Immature natural killer cell (primary cell): ENCODE measurements around the gene LRRC2. TPM values are rescaled to one million over a fixed set of nuclear protein-coding genes. Genes with fewer than 3 reads are reported as not detected.
"Not testable (repeated sequence)": the region's sequence is repeated elsewhere in the genome, so short reads cannot be mapped to it uniquely, and the experiment has no call there.

ENCODE experiments used
- DNase-seq, 3 donors: peaks; one replicate each; pipeline ENCODE4 v3.0.0; 2022; ENCODE audit warnings: mixed read lengths in 1 of 3
- H3K27ac Mint-ChIP-seq, 6 donors: one replicate each; pipeline ENCODE4 v1.8.0; 2020; ENCODE audit warnings: mixed read lengths in 6 of 6, mild to moderate bottlenecking in 5 of 6, inconsistent platforms in 4 of 6, moderate library complexity in 3 of 6
- H3K27me3 Mint-ChIP-seq, 3 donors: one replicate each; pipeline ENCODE4 v1.8.0; 2020 to 2021; ENCODE audit warnings: low read depth in 3 of 3, mild to moderate bottlenecking in 3 of 3, mixed read lengths in 3 of 3, moderate library complexity in 3 of 3, inconsistent platforms in 1 of 3
- H3K36me3 Mint-ChIP-seq, 3 donors: one replicate each; pipeline ENCODE4 v1.8.0; 2020; ENCODE audit warnings: mixed read lengths in 3 of 3, inconsistent platforms in 2 of 3, mild to moderate bottlenecking in 2 of 3
- H3K4me1 Mint-ChIP-seq, 2 donors: one replicate each; pipeline ENCODE4 v1.8.0; 2020; ENCODE audit warnings: inconsistent platforms in 2 of 2, mild to moderate bottlenecking in 2 of 2, mixed read lengths in 2 of 2, moderate library complexity in 1 of 2
- H3K4me3 Mint-ChIP-seq, 5 donors: one replicate each; pipeline ENCODE4 v1.8.0; 2020; ENCODE audit warnings: mild to moderate bottlenecking in 5 of 5, mixed read lengths in 5 of 5, inconsistent platforms in 3 of 5, moderate library complexity in 3 of 5
- H3K9me3 Mint-ChIP-seq, 6 donors: one replicate each; pipeline ENCODE4 v1.8.0; 2020; ENCODE audit warnings: mild to moderate bottlenecking in 6 of 6, mixed read lengths in 6 of 6, inconsistent platforms in 4 of 6, moderate library complexity in 3 of 6
- polyA plus RNA-seq, 3 donors: library from polyadenylated mRNA; unstranded; fragments of 300-500 nt; fragmentation: Illumina TruSeq; gene quantifications; one replicate each; pipeline ENCODE4 v1.2.3, GENCODE V29; 2021

The LRRC2 gene
- polyA plus RNA-seq, 3 donors from 2014 or later, result not detected

GRCh38 chr3:46503200-46503874 is 62.8 kb downstream of the LRRC2 start:
- Mint-ChIP-seq H3K4me3 (no peak overlapping the region), H3K27ac (no peak overlapping the region)
- DNase-seq, result no peak

DNA sequence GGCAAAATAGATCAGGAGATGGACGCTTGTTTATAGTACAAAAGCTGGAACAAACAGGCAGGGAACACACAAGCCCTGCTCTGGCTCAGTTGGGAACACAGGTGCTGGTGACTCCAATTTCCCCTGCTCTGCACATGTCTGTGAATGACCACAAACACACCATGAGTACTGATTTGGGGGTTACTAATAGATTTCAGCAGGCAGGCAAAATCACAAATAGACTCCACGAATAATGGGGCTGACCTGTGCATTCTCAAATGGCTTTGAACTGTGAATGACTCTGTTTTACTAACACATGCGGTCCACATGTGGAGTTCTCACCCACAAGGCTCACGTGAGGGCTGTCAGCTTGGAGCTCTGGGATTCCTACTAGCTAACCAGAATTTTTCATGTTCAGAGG is 64.4 kb downstream of the LRRC2 start:
- no peak for DNase-seq
- Mint-ChIP-seq H3K36me3 (no peaks in the 10 kb centered on the region), H3K4me3 (no peak overlapping the region), H3K9me3 (no peaks in the 10 kb centered on the region), H3K4me1 (peaks cover 0 to 2% of the 10 kb centered on the region in 2 donors), H3K27me3 (peaks cover 1 to 6% (median 2%) of the 10 kb centered on the region in 3 donors), H3K27ac (no peak overlapping the region)

More at GRCh38 chr3:46503200-46503874, 62.8 kb downstream of the LRRC2 start:
- H3K27me3 Mint-ChIP-seq, result peaks cover 1 to 10% (median 4%) of the 10 kb centered on the region in 3 donors
- H3K9me3 Mint-ChIP-seq, result no peaks in the 10 kb centered on the region
- H3K4me1 Mint-ChIP-seq, result peaks cover 0 to 2% of the 10 kb centered on the region in 2 donors
- H3K36me3 Mint-ChIP-seq, result no peaks in the 10 kb centered on the region

DNA sequence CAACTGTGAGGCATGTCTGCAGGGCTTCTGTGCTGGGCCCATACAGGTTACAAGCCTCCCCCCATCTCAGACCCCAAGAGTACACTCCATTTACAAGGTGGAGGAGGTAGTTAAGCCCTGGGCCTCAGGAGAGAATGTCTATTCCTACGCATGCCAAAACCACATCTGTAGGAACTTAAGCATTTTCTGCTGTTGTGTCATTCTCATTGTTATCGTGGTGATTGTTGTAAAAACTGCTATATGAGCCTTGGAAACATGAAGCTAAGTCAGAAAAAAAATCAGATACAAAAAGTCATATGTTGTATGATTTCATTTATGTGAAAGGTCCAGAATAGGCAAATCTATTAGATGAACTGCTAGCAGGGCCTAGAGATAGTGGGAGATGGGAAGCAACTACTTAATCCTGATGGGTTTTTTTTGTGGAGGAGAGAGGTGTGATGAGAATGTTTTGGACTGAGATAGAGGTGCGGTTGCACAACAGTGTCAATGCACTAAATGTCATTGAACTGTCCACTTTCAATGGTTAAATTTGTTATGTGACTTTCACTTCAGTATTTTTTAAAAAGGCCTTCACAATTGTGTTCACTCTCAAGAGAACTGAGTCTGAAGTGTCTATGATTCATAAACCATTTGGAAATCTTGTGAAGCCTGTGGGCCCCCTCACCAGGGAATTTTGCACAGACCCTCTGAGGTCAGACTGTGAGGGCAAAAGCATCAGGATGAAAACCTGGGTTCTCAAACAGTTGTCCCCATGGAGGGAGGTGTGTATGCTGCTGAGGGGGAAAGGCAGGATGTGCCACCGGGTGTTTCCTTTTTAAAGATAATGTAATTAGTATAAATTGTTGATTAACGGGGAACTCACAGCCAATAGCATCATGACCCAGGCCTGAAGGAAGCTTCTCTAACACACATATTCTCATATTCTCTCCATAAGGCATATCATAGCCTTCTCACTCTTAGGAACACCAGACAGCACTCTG is 65.2 kb downstream of the LRRC2 start:
- Mint-ChIP-seq H3K4me1 (peaks cover 0 to 2% of the 10 kb centered on the region in 2 donors), H3K27ac (no peak overlapping the region), H3K27me3 (peaks cover 1 to 8% (median 3%) of the 10 kb centered on the region in 3 donors), H3K9me3 (no peaks in the 10 kb centered on the region), H3K4me3 (no peak overlapping the region), H3K36me3 (no peaks in the 10 kb centered on the region)
- no peak for DNase-seq

DNA sequence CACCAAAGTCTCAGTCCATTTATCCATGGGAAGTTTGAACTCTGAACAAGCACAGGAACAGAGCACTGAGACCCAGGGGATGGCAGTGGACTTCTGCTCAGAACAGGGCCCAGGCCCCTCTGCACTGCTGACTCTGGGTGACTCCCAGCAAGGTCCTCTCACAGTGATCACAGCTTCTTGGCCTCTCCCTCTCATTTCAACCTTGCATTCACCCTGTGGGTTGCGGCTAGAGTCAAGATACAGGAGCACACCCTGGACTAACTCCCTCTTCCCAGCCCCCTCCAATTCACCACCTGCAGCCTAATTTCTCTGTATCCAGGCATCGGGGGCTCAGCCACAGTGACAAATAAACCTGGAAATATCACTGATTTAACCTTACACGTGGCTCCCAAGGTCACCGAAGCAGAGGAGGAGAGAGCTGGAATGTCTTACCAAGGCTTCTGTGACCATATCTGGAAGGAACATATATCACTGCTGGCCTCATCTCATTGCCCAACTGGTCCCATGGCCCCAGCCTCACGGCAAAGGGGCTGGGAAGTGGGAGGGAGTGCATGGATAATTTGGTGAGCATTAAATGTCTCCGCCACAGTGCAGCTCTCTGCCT is 67.1 kb downstream of the LRRC2 start:
- Mint-ChIP-seq H3K36me3 (no peaks in the 10 kb centered on the region), H3K9me3 (no peaks in the 10 kb centered on the region), H3K4me3 (no peak overlapping the region), H3K4me1 (no peaks in the 10 kb centered on the region), H3K27me3 (peaks cover 0 to 8% (median 4%) of the 10 kb centered on the region in 3 donors), H3K27ac (no peak overlapping the region)
- DNase-seq, result no peak

- H3K4me1 Mint-ChIP-seq, result no peaks in the 10 kb centered on the region
- DNase-seq, result no peak
- H3K4me3 Mint-ChIP-seq, result no peak within 1 kb of the TSS
- no peaks in the 10 kb centered on the region for H3K9me3 Mint-ChIP-seq
- no peak within 1 kb of the TSS for H3K27ac Mint-ChIP-seq
- H3K36me3 Mint-ChIP-seq, result no peaks in the 10 kb centered on the region
- H3K27me3 Mint-ChIP-seq, result peaks cover 1 to 8% (median 2%) of the 10 kb centered on the region in 3 donors
These were observed 68.4 kb downstream of the LRRC2 start, which contains the start of gene RTP3 for GRCh38 chr3:46497556-46498265. TSS of gene RTP3 (plus strand) at chr3:46497976. CDS start at chr3:46498063, 87 bp downstream.

GRCh38 chr3:46496746-46497555 is 69.2 kb downstream of the LRRC2 start:
- DNase-seq, result peak in 2 of 3 donors; percentile 9 to 14
- Mint-ChIP-seq H3K9me3 (no peaks in the 10 kb centered on the region), H3K4me1 (no peaks in the 10 kb centered on the region), H3K27me3 (peaks cover 1 to 8% (median 2%) of the 10 kb centered on the region in 3 donors), H3K27ac (no peak overlapping the region), H3K4me3 (no peak overlapping the region), H3K36me3 (no peaks in the 10 kb centered on the region)

DNA sequence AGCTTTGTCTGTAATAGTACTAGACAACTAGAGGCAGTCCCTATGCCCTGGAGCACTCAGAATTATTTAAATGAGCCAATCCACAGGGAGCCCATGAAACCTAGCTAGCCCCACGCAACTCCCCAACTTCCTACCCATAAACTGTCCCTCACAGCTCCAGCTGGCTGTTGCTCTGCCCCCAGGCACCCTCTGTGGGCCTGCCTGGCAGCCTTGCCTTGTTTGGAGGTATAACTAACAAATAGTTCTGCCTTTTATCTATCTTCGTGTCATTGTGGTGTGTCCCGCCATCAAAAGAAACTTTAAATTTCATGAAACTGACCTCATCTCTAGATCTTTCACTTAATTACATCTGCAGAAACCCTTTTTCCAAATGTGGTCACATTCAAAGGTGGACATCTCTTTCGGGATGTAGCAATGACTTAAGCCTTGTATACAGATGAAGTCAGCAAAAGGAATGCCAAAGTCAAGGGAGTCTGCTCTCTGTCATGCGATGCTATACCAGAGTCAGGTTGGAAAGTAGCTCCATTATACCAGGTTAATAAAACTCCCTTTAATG is 70.1 kb downstream of the LRRC2 start:
- Mint-ChIP-seq H3K36me3 (no peaks in the 10 kb centered on the region), H3K27me3 (peaks cover 1 to 8% (median 2%) of the 10 kb centered on the region in 3 donors), H3K9me3 (no peaks in the 10 kb centered on the region), H3K4me1 (no peaks in the 10 kb centered on the region), H3K4me3 (no peak overlapping the region), H3K27ac (no peak overlapping the region)
- no peak for DNase-seq

GRCh38 chr3:46494491-46494890 is 71.6 kb downstream of the LRRC2 start:
- H3K36me3 Mint-ChIP-seq, H3K4me3 Mint-ChIP-seq, H3K9me3 Mint-ChIP-seq, DNase-seq, H3K4me1 Mint-ChIP-seq, H3K27ac Mint-ChIP-seq, H3K27me3 Mint-ChIP-seq: not testable (repeated sequence)

DNA sequence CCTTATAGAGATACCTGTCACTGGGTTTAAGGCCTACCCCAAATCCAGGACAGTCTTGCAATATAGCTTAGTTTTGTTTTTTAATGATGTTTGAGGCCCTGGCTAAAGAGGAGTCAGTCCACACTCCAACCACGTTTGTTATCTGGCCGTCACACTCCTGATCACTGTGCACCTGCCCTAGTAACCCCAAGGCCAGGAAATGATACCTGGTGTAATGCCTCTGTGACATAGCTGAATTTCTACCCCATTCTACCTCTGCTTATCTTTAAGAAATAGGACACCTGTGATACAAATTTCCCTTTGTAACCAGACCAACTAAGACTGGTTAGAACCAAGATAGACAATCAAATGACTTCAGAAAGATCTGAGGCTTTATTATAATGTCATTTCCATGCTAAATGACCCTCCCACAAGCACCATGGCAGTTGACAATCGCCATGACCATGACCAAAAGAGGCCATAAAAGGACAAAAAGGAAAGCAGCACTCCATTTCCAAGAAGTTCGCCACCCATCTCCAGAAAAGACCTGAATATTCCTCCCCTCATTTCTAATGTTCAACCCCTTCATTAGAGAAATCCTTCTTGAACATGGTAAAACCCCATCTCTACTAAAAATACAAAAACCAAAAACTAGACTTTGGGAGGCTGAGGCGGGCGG is 73.1 kb downstream of the LRRC2 start:
- Mint-ChIP-seq H3K9me3 (no peaks in the 10 kb centered on the region), H3K27ac (peak overlapping the region in 1 of 6 donors; percentile 3), H3K4me1 (peaks cover 9 to 11% of the 10 kb centered on the region in 2 donors), H3K4me3 (no peak overlapping the region), H3K36me3 (no peaks in the 10 kb centered on the region), H3K27me3 (peaks cover 1 to 8% (median 2%) of the 10 kb centered on the region in 3 donors)
- no peak for DNase-seq

DNA sequence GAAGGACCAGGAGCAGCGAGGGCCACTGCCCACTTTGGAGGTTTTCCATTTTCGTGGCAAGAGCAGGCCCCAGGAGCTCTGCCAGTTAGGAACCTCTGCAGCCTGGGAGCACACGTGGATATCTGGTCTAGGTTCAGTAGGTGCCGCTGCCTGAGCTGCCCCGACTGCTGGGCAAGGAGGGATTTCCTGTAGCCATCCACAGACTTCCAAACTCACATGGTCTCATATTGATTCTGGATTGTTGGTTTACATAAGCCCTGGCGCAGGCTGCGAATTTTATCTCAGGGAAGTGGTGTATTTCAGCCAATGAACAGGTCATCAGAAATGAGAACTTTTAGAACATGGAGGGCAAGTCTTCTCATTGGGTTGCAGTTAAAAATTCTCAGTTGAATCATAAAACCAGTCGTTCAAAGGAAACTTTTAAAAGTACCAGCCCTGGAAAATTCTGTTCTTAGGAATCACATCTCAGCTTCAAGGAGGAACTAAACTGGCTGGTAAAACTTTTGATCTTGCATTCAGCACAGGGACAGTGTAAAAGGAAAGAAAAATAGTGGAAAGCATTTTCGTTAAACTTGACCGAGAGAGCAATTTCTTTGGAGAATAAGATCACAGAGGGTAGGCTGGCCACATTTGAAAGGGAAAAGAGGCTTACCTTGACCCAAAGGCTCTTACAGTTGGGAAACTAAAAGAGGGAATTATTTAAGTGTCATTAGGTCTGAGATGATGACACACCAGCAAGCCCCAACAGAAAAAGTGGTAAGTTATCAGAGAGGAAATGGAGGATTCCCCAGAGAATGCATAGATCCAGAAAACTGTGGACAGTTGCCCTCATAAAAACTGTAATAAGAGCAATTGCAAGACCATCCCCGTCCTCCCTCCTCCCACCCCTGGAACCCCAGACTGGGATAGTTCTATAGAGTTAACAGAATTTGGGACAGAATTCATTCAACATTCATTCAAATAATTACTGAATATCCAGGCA is 74.7 kb downstream of the LRRC2 start:
- no peak overlapping the region for H3K4me3 Mint-ChIP-seq
- H3K27ac Mint-ChIP-seq, result no peak overlapping the region
- H3K36me3 Mint-ChIP-seq, result no peaks in the 10 kb centered on the region
- peaks cover 9 to 11% of the 10 kb centered on the region in 2 donors for H3K4me1 Mint-ChIP-seq
- DNase-seq, result no peak
- peaks cover 1 to 4% (median 3%) of the 10 kb centered on the region in 3 donors for H3K27me3 Mint-ChIP-seq
- H3K9me3 Mint-ChIP-seq, result no peaks in the 10 kb centered on the region

DNA sequence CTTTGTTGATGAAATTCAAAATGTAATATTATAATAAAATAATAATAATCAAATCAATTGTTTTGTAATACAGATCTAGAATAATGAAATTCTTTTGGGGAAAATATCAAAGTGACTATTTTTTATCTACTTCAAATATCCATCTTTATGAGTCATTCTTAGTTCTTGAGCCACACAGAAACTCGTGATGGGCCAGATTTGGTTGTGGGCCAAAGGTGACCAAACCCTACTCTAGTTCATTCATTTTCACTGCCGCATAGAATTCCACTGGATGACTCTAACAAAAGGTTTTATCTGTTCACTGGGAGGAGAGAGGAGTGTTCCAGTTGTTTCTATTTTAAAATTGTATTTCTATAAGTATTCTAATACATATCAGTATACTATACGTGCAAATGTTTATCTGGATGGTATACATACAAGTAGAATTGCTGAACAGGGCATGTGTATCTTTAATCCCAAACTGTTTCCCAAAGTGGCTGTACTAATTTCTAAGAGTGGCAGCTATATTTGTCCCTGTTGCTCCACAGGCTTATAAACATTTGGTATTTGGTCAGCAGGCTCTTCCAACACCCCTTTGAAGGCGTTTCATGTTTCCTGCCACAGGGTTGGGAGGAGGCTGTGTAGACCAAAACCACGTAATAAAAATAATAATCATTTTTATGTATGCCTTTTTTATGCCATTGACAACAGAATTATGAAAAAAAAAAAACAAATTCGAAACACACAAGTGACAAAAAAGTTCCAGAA is 75.6 kb downstream of the LRRC2 start:
- Mint-ChIP-seq H3K27ac (no peak overlapping the region), H3K36me3 (no peaks in the 10 kb centered on the region), H3K9me3 (no peaks in the 10 kb centered on the region), H3K27me3 (peaks cover 0 to 1% (median 1%) of the 10 kb centered on the region in 3 donors), H3K4me1 (peaks cover 9 to 11% of the 10 kb centered on the region in 2 donors), H3K4me3 (no peak overlapping the region)
- DNase-seq, result no peak
